Astrocyte of the cerebellum (primary cell): Measurements from ENCODE around the gene PSME4.
"Not testable (repeated sequence)": the region's sequence is repeated elsewhere in the genome, so short reads cannot be mapped to it uniquely, and the experiment has no call there.

ENCODE experiments used
- DNase-seq: peaks from one replicate; pipeline ENCODE4 v3.0.0-alpha.2; 2011; ENCODE audit warnings: low read depth
- H3K4me3 ChIP-seq: 2 replicates; pipeline ENCODE4 v1.5.1; 2011; ENCODE audit warnings: mild to moderate bottlenecking, low read depth, low read length, moderate library complexity
- in situ Hi-C: cut with HindIII; loops from 2 replicates; pipeline ENCODE4 v1.10.0; 2017; ENCODE audit warnings: low sequenced_read_pairs
- TF ChIP-seq, protein P1 (sequence below): IDR thresholded peaks from 2 replicates; pipeline ENCODE4 v1.5.1; 2012; ENCODE audit warnings: low read length, low read depth, moderate library complexity, mild to moderate bottlenecking; ENCODE audit errors: missing control alignments

The PSME4 gene

DNA sequence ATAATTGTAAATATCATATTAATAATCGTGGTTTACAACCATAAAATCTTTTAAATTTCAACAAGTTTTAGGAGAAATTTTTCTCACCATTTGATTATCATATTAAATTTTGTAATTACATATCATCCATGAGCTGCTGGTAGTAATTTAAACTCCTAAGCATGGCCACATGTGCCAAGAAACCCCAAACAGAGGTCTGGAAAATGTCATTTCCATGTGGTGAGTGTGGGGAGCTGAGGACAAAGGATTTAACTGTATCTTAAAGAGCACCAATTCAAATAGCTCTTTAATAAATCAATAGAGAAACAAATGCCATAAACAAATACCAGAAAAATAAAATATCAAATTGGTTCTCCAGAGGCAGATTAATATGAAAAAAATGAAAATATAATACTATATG is 26.3 kb downstream of the PSME4 start:
- no peak for DNase-seq
- in situ Hi-C loops: no loop called here
- no peak overlapping the region for H3K4me3 ChIP-seq
- TF ChIP-seq, protein P1, sequence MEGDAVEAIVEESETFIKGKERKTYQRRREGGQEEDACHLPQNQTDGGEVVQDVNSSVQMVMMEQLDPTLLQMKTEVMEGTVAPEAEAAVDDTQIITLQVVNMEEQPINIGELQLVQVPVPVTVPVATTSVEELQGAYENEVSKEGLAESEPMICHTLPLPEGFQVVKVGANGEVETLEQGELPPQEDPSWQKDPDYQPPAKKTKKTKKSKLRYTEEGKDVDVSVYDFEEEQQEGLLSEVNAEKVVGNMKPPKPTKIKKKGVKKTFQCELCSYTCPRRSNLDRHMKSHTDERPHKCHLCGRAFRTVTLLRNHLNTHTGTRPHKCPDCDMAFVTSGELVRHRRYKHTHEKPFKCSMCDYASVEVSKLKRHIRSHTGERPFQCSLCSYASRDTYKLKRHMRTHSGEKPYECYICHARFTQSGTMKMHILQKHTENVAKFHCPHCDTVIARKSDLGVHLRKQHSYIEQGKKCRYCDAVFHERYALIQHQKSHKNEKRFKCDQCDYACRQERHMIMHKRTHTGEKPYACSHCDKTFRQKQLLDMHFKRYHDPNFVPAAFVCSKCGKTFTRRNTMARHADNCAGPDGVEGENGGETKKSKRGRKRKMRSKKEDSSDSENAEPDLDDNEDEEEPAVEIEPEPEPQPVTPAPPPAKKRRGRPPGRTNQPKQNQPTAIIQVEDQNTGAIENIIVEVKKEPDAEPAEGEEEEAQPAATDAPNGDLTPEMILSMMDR: no peak

DNA sequence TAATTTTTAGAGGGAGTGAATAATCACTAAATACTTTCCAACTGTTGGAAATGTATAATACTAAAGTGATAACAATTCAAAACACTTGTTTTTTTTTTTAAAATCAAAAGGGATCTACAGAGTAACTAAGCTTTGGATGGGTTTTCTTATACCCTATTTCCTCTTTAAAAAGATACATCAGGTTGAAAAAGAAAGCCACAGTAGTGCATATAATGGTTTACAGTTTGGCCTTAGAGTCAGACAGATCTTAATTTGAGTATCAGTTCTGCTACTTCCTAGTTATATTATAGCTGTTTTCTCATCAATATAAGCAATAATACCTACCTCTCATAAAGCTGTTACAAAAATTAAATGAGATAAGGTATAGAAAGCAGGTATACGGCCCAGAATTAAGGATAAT is 28.5 kb downstream of the PSME4 start:
- in situ Hi-C loops: no loop called here
- no peak overlapping the region for H3K4me3 ChIP-seq
- no peak for DNase-seq
- TF ChIP-seq, protein P1: no peak

DNA sequence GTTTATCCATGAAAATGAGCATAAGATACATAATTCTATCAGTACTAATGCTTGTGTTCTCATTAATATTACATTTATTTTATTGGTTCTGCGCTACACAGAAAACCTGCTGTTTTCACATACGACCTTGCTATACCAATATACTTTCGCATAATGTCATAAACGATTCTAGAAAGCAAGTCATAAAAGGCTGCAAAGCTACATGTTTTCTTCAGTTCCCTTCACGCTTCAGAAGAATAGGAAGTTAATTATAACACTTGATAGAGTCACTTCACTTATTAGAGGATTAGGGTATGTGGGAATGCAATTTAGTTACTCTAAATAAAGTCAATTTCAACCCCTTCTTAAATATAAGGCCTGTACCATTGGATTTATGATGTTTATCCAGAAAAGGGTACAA is 29.0 kb downstream of the PSME4 start:
- TF ChIP-seq, protein P1: no peak
- in situ Hi-C loops: no loop called here
- no peak overlapping the region for H3K4me3 ChIP-seq
- DNase-seq: no peak

DNA sequence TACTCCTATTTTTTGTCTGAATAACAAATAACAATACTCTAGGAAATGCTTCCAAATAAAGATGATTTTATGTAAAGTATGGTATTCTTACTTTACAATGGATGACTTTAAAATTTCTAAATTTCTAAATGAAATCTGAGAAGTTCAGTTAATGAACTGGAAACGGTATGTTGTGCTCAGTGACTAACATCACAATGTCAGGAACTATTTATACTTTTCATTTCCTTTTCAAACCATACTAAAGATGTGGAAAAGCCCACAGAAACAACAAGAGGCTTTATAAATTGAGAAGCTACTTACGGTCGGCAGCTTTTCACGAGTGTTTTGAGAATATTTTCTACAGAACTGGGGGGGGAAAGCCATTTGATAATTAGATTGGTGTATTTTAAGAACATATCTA is 31.1 kb downstream of the PSME4 start:
- peak; percentile 18 for DNase-seq
- TF ChIP-seq, protein P1: no peak
- in situ Hi-C loops: no loop called here
- no peak overlapping the region for H3K4me3 ChIP-seq

DNA sequence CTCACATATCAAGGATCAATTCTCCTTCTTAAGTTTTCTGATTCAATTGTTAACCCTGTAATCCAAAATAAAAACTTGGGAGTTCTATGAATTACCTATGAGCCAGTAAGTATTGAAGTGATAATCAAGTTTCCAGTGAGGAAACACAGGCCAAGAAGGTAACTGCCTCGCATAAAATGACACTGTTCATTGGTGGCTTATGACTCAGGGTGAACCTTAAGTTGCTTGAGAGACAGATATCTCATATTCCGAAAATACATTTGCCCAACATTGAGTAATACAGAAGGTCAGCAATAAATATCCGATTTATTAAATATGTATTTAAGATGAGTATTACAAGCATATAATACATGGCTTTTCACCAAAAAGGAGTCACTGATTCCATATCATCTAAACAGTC is 31.9 kb downstream of the PSME4 start:
- no peak overlapping the region for H3K4me3 ChIP-seq
- TF ChIP-seq, protein P1: no peak
- in situ Hi-C loops: no loop called here
- DNase-seq: no peak

DNA sequence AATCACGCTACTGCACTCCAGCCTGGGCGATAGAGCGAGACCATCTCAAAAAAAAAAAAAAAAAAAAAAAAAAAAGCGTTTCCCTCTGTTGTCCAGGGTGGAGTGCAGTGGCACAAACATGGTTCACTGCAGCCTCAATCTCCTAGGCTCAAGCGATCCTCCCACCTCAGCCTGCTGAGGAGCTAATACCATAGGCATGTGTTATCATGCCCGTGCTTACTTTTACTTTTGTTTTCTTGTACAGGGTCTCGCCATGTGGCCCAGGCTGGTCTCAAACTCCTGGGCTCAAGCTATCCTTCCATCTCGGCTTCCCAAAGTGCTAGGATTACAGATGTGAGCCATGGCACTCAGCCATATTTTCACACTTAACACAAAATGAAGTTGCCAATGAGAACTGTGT is 37.5 kb downstream of the PSME4 start:
- TF ChIP-seq, protein P1: no peak
- H3K4me3 ChIP-seq: no peak overlapping the region
- in situ Hi-C loops: no loop called here
- DNase-seq: no peak

DNA sequence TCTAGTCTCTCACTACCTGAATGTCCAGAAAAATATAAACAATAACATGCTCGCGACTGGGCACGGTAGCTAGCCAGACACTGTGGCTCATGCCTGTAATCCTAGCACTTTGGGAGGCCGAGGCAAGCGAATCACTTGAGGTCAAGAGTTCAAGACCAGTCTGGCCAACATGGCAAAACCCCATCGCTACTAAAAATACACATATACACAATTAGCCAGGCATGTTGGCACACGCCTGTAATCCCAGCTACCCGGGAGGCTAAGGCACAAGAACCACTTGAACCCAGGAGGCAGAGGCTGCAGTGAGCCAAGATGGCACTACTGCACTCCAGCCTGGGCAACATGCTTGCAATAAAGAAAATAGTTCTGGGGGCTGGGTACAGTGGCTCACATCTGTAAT is 44.5 kb downstream of the PSME4 start:
- DNase-seq, in situ Hi-C loops: not testable (repeated sequence)

More for the DNA sequence above, 44.5 kb downstream of the PSME4 start:
- H3K4me3 ChIP-seq: not testable (repeated sequence)
